Heart left ventricle (tissue), 13 donors: ENCODE data around the gene HNRNPC.

Experiments used
- POLR2A ChIP-seq, 2 donors: fragments of 450-650 bp; IDR thresholded peaks; one replicate each; pipeline ENCODE4 v1.6.1; 2017; ENCODE audit warnings: antibody characterized with exemption in 2 of 2, mild to moderate bottlenecking in 2 of 2, moderate library complexity in 2 of 2
- TF ChIP-seq, protein P1 (sequence below), 12 donors: fragments of 200-600 bp; sonication (generic) in 4 of 12; IDR thresholded peaks; one replicate each; pipeline versions ENCODE4 v1.5.0 to v1.8.0; 2018 to 2022; ENCODE audit warnings: antibody characterized with exemption in 12 of 12, mild to moderate bottlenecking in 5 of 12
- donor health status: ischemic (EF 13 %, LVEDD 7.1; RV severe dilation, severe dysfunction).
- donor health status: DM: no; HTN: yes; CAD: no.
- donor health status: DM: no; HTN: no; CAD: no.
- donor health status: ischemic (EF 25% LVEDD 6.9; RV normal size, moderate dysfunction).
- donor health status: ischemic (EF 25% LVEDD 5.7; RV mildly dilated, moderate dysfunction).
- donor health status: ischemic (EF 35%, LVEDD 5.7; RV mildly dilated, moderate dysfunction).
- donor health status: nonischemic (EF 11% LVEDD 7.7; RV severe dilation, severe dysfunction).
- donor health status: DM: yes; HTN: yes; CAD: no.
- donor health status: PGD.
- donor health status: ischemic (EF 29% LVEDD 5.4; RV normal size, mild dysfunction).
- donor health status: nonischemic (EF 23%, LVEDD 6.1; RV moderate dilation, normal function).

DNA sequence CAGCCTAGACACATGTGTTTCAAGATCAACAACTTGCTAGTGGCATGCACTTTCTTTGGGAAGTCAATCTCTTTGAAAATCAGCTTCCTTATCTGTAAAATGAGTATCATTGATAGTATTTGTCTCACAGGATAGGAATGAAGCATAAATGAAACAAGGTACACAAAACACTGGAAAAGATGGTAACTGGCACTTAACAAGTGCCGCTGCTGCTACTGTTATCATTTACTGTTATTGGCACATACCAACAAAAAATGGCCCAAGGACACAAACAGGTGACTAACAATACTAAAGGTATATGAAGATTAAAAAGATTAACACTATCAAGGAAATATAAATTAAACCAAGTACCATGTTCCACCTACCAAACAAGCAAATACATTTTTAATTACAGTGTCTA lies 20.9 kb downstream of the HNRNPC start:
- TF ChIP-seq, protein P1, sequence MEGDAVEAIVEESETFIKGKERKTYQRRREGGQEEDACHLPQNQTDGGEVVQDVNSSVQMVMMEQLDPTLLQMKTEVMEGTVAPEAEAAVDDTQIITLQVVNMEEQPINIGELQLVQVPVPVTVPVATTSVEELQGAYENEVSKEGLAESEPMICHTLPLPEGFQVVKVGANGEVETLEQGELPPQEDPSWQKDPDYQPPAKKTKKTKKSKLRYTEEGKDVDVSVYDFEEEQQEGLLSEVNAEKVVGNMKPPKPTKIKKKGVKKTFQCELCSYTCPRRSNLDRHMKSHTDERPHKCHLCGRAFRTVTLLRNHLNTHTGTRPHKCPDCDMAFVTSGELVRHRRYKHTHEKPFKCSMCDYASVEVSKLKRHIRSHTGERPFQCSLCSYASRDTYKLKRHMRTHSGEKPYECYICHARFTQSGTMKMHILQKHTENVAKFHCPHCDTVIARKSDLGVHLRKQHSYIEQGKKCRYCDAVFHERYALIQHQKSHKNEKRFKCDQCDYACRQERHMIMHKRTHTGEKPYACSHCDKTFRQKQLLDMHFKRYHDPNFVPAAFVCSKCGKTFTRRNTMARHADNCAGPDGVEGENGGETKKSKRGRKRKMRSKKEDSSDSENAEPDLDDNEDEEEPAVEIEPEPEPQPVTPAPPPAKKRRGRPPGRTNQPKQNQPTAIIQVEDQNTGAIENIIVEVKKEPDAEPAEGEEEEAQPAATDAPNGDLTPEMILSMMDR (IDR thresholded peaks at IDR 0.05) = no peak
- TF ChIP-seq POLR2A (IDR thresholded peaks at IDR 0.05) = no peak
